EL (cell line): ENCODE results near the gene PRDM16.

ENCODE experiments used
- DNase-seq: peaks from one replicate; pipeline ENCODE4 v3.0.0-alpha.2; 2016

The PRDM16 gene

GRCh38 chr1:3474016-3474415, 405.0 kb downstream of the PRDM16 start:
- DNase-seq = no peak

GRCh38 chr1:3474421-3474820, 405.4 kb downstream of the PRDM16 start:
- no peak for DNase-seq

- no peak for DNase-seq
Observed at GRCh38 chr1:3475839-3476573, 407.0 kb downstream of the PRDM16 start.

GRCh38 chr1:3476666-3477065, 407.7 kb downstream of the PRDM16 start:
- DNase-seq = no peak

- no peak for DNase-seq
Observed at GRCh38 chr1:3477241-3477995, 408.4 kb downstream of the PRDM16 start.

- DNase-seq = no peak
Observed at GRCh38 chr1:3478187-3478586, 409.2 kb downstream of the PRDM16 start.

- DNase-seq = no peak
Observed at GRCh38 chr1:3479511-3480368, 410.7 kb downstream of the PRDM16 start.

- no peak for DNase-seq
Observed at GRCh38 chr1:3480369-3480719, 411.3 kb downstream of the PRDM16 start.

- DNase-seq = no peak
Observed at GRCh38 chr1:3481046-3481445, 412.0 kb downstream of the PRDM16 start.

GRCh38 chr1:3481836-3482375, 412.9 kb downstream of the PRDM16 start:
- DNase-seq = no peak

- peak; percentile 67 for DNase-seq
Observed at GRCh38 chr1:3482378-3482849, 413.4 kb downstream of the PRDM16 start.

- no peak for DNase-seq
Observed at GRCh38 chr1:3483380-3483779, 414.4 kb downstream of the PRDM16 start.

GRCh38 chr1:3483801-3484444, 414.9 kb downstream of the PRDM16 start:
- DNase-seq = peak; percentile 29

GRCh38 chr1:3485016-3485415, 416.0 kb downstream of the PRDM16 start:
- DNase-seq = no peak
